Ovary (tissue), 9 donors: ENCODE results near the gene ATP2B2. TPM values are rescaled to one million over a fixed set of nuclear protein-coding genes. Genes with fewer than 3 reads are reported as not detected.

Experiments
- DNase-seq, 5 donors: peaks; one replicate each; pipeline ENCODE4 v3.0.0-alpha.2; 2019 to 2020
- H3K27ac ChIP-seq, 2 donors: fragments of 200-600 bp; one replicate each; pipeline versions ENCODE4 v1.5.1 to v1.8.0; 2019 to 2022
- H3K27me3 ChIP-seq: fragments of 200-600 bp; one replicate; pipeline ENCODE4 v1.8.0; 2022
- H3K36me3 ChIP-seq: fragments of 200-600 bp; sonication (generic); one replicate; pipeline ENCODE4 v1.5.1; 2019
- H3K4me1 ChIP-seq: one replicate; pipeline ENCODE4 v1.8.1; 2013; ENCODE audit warnings: mild to moderate bottlenecking, moderate library complexity; ENCODE audit not compliant: insufficient read depth
- H3K4me3 ChIP-seq: fragments of 200-600 bp; sonication (generic); one replicate; pipeline ENCODE4 v1.5.1; 2017
- H3K9me3 ChIP-seq, 2 donors: fragments of 200-600 bp in 1 of 2; sonication (generic) in 1 of 2; one replicate each; pipeline versions ENCODE4 v1.5.1 to v1.8.1; 2013 to 2019; ENCODE audit warnings: mild to moderate bottlenecking in 1 of 2, moderate library complexity in 1 of 2
- EP300 ChIP-seq: sonication (generic); formaldehyde crosslinking; IDR thresholded peaks from one replicate; pipeline ENCODE4 v1.6.1; 2017; ENCODE audit warnings: antibody characterized with exemption
- POLR2A ChIP-seq: fragments of 450-650 bp; IDR thresholded peaks from one replicate; pipeline ENCODE4 v1.6.1; 2017; ENCODE audit warnings: antibody characterized with exemption, mild to moderate bottlenecking, moderate library complexity
- WGBS, 3 donors: extraction: QIAGEN DNeasy Blood & Tissue Kit in 1 of 3; methylation state at CpG; one replicate each; pipeline versions ENCODE4 v1.1.5 to v1.1.7; 2013 to 2017; 5-methylcytosine and 5-hydroxymethylcytosine counted together
- intact Hi-C, 4 donors: fragments of 100-400 bp; cut with DNase I; formaldehyde crosslinking; loops; one replicate each; pipeline versions ENCODE4 v1.11.0 to v1.15.1; 2022 to 2023
- polyA plus RNA-seq, 2 donors: library from polyadenylated mRNA; stranded (reverse); fragments of 200-250 nt in 1 of 2; fragments of 350-450 nt in 1 of 2; fragmentation: Illumina TruSeq in 1 of 2; extraction: RNeasy Lipid Tissue Mini Kit (QIAGEN cat#74804) in 1 of 2; gene quantifications; one replicate each; pipeline ENCODE4 v1.2.3, GENCODE V29; 2013 to 2014
- total RNA-seq, 7 donors: library from RNA; depleted of rRNA in 2 of 7; stranded (reverse); fragments of >200 nt in 2 of 7; fragmentation: NEBNext Ultra II Directional in 3 of 7; extraction: Animal tissue kit (Norgen Biotek cat#: 25700) in 3 of 7; gene quantifications; one replicate each; pipeline versions ENCODE4 v1.1.0 to v1.2.4, GENCODE V29; 2016 to 2023
- TF ChIP-seq, protein P1 (sequence below), 3 donors: fragments of 450-650 bp in 2 of 3; fragments of 200-600 bp in 1 of 3; IDR thresholded peaks; one replicate each; pipeline versions ENCODE4 v1.5.1 to v1.8.0; 2016 to 2022; ENCODE audit warnings: antibody characterized with exemption in 3 of 3, mild to moderate bottlenecking in 1 of 3
- donor health status: DM: no; HTN: no; CAD: no; lungs with moderate emphysema.
- donor health status: DM: no; HTN: no; CAD: no.
- donor health status: Bipolar disorder and iron deficiency.
- donor health status: DM: yes; HTN: yes; CAD: no.
- donor health status: DM: no; HTN: no; CAD: no.
- donor health status: DM: yes; HTN: yes; CAD: no.

ATP2B2 gene
- total and polyA plus RNA-seq, 9 donors: 0.05 to 11.6 (median 0.52) TPM; not detected in 2

DNA sequence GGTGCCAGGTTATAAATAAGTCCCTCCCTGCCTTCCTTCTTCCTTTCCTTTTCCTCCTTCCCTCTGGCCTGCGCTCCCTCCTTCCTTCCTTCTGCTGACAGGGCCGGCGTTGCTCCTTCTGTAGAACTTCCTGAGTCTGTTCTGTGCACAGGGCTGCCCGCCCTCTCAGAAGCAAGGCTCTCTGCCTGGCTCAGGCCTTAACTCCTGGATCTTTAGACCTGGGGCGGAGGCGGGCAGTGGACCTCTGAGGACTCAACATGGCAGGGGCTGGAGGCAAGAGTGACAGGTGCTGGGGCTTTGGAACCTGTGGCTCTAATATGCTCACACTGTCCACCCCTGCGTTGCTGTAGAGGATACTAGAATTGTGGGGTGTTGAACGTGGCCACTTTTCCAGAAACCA lies 98.0 kb downstream of the ATP2B2 start:
- TF ChIP-seq EP300 (no peak), POLR2A (no peak)
- TF ChIP-seq, protein P1, sequence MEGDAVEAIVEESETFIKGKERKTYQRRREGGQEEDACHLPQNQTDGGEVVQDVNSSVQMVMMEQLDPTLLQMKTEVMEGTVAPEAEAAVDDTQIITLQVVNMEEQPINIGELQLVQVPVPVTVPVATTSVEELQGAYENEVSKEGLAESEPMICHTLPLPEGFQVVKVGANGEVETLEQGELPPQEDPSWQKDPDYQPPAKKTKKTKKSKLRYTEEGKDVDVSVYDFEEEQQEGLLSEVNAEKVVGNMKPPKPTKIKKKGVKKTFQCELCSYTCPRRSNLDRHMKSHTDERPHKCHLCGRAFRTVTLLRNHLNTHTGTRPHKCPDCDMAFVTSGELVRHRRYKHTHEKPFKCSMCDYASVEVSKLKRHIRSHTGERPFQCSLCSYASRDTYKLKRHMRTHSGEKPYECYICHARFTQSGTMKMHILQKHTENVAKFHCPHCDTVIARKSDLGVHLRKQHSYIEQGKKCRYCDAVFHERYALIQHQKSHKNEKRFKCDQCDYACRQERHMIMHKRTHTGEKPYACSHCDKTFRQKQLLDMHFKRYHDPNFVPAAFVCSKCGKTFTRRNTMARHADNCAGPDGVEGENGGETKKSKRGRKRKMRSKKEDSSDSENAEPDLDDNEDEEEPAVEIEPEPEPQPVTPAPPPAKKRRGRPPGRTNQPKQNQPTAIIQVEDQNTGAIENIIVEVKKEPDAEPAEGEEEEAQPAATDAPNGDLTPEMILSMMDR (IDR thresholded peaks at IDR 0.05): no peak

DNA sequence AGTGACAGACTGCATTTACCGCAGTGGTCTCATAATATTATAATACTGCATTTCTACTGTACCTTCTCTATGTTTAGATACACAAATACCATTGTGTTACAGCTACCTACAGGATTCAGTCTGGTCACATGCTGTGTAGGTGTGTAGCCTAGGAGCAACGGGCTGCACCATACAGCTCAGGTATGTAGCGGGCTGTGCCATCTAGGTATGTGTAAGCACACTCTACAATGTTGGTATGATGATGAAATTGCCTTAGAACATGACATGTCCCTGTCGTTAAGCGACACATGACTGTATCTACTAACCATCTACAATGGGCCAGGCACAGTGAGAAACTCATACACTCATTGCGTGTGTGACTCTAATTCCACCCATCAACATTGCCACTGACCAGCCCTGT lies 99.0 kb downstream of the ATP2B2 start:
- intact Hi-C loops: no loop called here
- Histone ChIP-seq H3K27me3 (no peaks in the 10 kb centered on the region), H3K36me3 (no peaks in the 10 kb centered on the region), H3K27ac (no peak overlapping the region), H3K9me3 (no peaks in the 10 kb centered on the region), H3K4me3 (no peak overlapping the region), H3K4me1 (no peaks in the 10 kb centered on the region)
- TF ChIP-seq EP300 (no peak), POLR2A (no peak)
- TF ChIP-seq, protein P1 (IDR thresholded peaks at IDR 0.05): no peak
- DNase-seq: no peak
- WGBS, 3 donors: 68 to 88% (median 84%) methylated on average over 6 of the region's 6 CpGs

More for the DNA sequence above, 98.0 kb downstream of the ATP2B2 start:
- 77 to 80% (median 78%) methylated on average over 8 of the region's 8 CpGs for WGBS, 3 donors
- H3K36me3 ChIP-seq: no peaks in the 10 kb centered on the region
- no peaks in the 10 kb centered on the region for H3K4me1 ChIP-seq
- no peak overlapping the region for H3K4me3 ChIP-seq
- intact Hi-C loops: no loop called here
- H3K27me3 ChIP-seq: no peaks in the 10 kb centered on the region
- DNase-seq: no peak
- H3K27ac ChIP-seq: no peak overlapping the region
- no peaks in the 10 kb centered on the region for H3K9me3 ChIP-seq

GRCh38 chr3:10405816-10406215 lies 99.6 kb downstream of the ATP2B2 start:
- H3K27ac ChIP-seq: no peak overlapping the region
- no peak overlapping the region for H3K4me3 ChIP-seq
- H3K36me3 ChIP-seq: no peaks in the 10 kb centered on the region
- no peaks in the 10 kb centered on the region for H3K9me3 ChIP-seq
- 19 to 38% (median 23%) methylated on average over 1 of the region's 1 CpG for WGBS, 3 donors
- intact Hi-C loops: no loop called here
- no peaks in the 10 kb centered on the region for H3K4me1 ChIP-seq
- H3K27me3 ChIP-seq: no peaks in the 10 kb centered on the region
- no peak for DNase-seq
- no peak for TF ChIP-seq EP300
- TF ChIP-seq, protein P1 (IDR thresholded peaks at IDR 0.05): no peak
- TF ChIP-seq POLR2A: no peak

DNA sequence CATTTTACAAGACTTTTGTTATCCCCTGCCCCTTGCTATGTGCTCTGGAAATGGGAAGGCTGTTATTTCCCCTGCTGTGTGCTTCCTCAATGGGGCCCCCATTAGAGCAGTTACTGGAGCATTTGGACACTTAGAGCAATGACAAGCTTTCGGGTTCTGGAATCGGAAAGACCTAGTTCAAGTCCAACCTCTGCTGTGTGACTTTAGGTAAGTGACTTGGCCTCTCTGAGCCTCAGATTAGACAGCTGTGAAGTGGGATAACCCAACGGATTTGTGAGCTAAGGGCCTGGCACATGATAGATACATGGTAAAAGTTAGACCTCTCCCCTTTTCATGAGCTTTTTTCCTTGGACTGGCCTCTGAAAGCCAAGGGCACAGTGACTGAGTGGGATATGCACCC lies 100.5 kb downstream of the ATP2B2 start:
- Histone ChIP-seq H3K27me3 (no peaks in the 10 kb centered on the region), H3K27ac (no peak overlapping the region), H3K4me1 (no peaks in the 10 kb centered on the region), H3K9me3 (no peaks in the 10 kb centered on the region), H3K4me3 (no peak overlapping the region), H3K36me3 (no peaks in the 10 kb centered on the region)
- WGBS, 3 donors: 72 to 91% (median 75%) methylated on average over 3 of the region's 3 CpGs
- no peak for DNase-seq
- intact Hi-C loops: no loop called here
- TF ChIP-seq, protein P1 (IDR thresholded peaks at IDR 0.05): no peak
- TF ChIP-seq EP300 (no peak), POLR2A (no peak)
